GOT3 (cell line): Measurements from ENCODE around the gene ERMARD.
A peak's percentile ranks its signal among the peaks of the same experiment; 100 is the strongest.

Experiments
- DNase-seq: peaks from one replicate; lab custom pipeline; 2025; ENCODE audit warnings: mixed read lengths; lab: John Stamatoyannopoulos, UW

ERMARD gene

GRCh38 chr6:169751242-169752073 is at the start of gene ERMARD, which contains the start of gene DYNLT2:
Gene ERMARD (plus strand): TSS chr6:169751622. CDS start chr6:169751658, 36 bp downstream.
Gene DYNLT2 (minus strand): TSS chr6:169751572. CDS start chr6:169751458, 114 bp downstream.
- peak; percentile 84 for DNase-seq

GRCh38 chr6:169701954-169702839 is 49.2 kb upstream of the ERMARD start, which contains the start of the genes C6orf120 and WDR27:
Gene C6orf120 (plus strand): TSS chr6:169702126. CDS start chr6:169702460, 334 bp downstream.
Gene WDR27 (minus strand): TSS chr6:169702029. CDS start chr6:169689005, 13,024 bp downstream.
- DNase-seq: peak; percentile 88

GRCh38 chr6:169702840-169703246 is 48.6 kb upstream of the ERMARD start:
- no peak for DNase-seq

- no peak for DNase-seq
Measured at GRCh38 chr6:169707772-169708171, 43.6 kb upstream of the ERMARD start.

- no peak for DNase-seq
Measured at GRCh38 chr6:169709293-169709692, 42.1 kb upstream of the ERMARD start.

- DNase-seq: no peak
Measured at GRCh38 chr6:169710009-169710408, 41.4 kb upstream of the ERMARD start.

GRCh38 chr6:169714178-169714577 is 37.2 kb upstream of the ERMARD start:
- DNase-seq: no peak

GRCh38 chr6:169714595-169714994 is 36.8 kb upstream of the ERMARD start:
- DNase-seq: no peak

- no peak for DNase-seq
Measured at GRCh38 chr6:169719117-169719516, 32.3 kb upstream of the ERMARD start.

- no peak for DNase-seq
Measured at GRCh38 chr6:169720207-169720855, 31.1 kb upstream of the ERMARD start.

- no peak for DNase-seq
Measured at GRCh38 chr6:169722362-169723199, 28.8 kb upstream of the ERMARD start.

GRCh38 chr6:169723200-169723909 is 28.1 kb upstream of the ERMARD start:
- DNase-seq: no peak

- no peak for DNase-seq
Measured at GRCh38 chr6:169723991-169724493, 27.4 kb upstream of the ERMARD start.

GRCh38 chr6:169724494-169725124 is 26.8 kb upstream of the ERMARD start, which contains the start of gene PHF10:
Gene PHF10 (minus strand): TSS chr6:169724500. CDS start chr6:169723931, 569 bp downstream.
- DNase-seq: no peak

GRCh38 chr6:169725125-169726048 is 26.0 kb upstream of the ERMARD start:
- DNase-seq: no peak

GRCh38 chr6:169726049-169726400 is 25.4 kb upstream of the ERMARD start:
- DNase-seq: no peak

GRCh38 chr6:169726963-169727362 is 24.5 kb upstream of the ERMARD start:
- DNase-seq: no peak

- DNase-seq: no peak
Measured at GRCh38 chr6:169729961-169730360, 21.5 kb upstream of the ERMARD start.
